ENCODE measurements around the gene STKLD1. TPM values are rescaled to one million over a fixed set of nuclear protein-coding genes. Genes with fewer than 3 reads are reported as not detected.
A peak's percentile ranks its signal among the peaks of the same experiment; 100 is the strongest.

STKLD1 gene
- total RNA-seq, 2 donors from 2014 or later = 0.90 TPM; not detected in 1

GRCh38 chr9:133355881-133356357, 20.2 kb upstream of the STKLD1 start:
- Histone ChIP-seq H3K27ac (peak overlapping the region; percentile 61 to 66), H3K4me1 (peaks cover 0 to 27% of the 10 kb centered on the region in 2 donors), H3K9me3 (no peaks in the 10 kb centered on the region), H3K36me3 (peaks cover 44% of the 10 kb centered on the region), H3K4me3 (peak overlapping the region; percentile 67 to 91), H3K27me3 (no peaks in the 10 kb centered on the region)
- no peak for TF ChIP-seq CTCF (IDR thresholded peaks at IDR 0.05)
- no peak for DNase-seq (ENCODE audit: low spot score)

DNA sequence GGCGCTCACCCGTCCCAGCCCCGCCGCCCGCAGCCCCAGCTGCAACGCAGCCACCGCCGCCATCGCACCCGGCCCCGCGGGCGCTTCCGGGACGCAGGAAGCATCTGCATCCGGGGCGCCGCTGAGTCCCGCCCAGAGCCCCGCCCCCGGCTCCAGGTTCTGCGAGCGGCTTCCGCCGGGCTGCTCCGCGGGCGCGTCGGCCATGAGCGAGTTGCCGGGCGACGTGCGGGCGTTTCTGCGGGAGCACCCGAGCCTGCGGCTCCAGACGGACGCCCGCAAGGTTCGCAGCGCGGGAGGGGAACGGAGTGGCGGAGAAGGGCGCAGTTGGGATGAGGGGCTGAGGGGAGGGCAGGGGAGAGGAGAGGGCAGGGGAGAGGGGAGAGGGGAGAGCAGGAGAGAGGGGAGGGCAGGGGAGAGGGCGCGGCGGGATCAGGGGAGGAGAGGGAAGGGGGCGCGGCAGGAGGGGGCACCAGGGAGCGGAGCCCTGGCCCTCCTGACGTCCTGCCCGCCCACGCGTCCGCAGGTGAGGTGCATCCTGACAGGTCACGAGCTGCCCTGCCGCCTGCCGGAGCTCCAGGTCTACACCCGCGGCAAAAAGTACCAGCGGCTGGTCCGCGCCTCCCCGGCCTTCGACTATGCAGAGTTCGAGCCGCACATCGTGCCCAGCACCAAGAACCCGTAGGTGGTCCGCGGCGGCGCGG, 19.6 kb upstream of the STKLD1 start, which contains the start of the genes SURF1 and SURF2:
TSS of gene SURF1 (minus strand) at position 97 of the 701 bp plus-strand sequence. CDS start at position 63, 34 bp downstream.
TSS of gene SURF2 (plus strand) at position 160 of the 701 bp plus-strand sequence. CDS start at position 203, 43 bp downstream.
- Histone ChIP-seq H3K4me3 (peak within 1 kb of the TSS; percentile 67 to 91), H3K36me3 (peaks cover 44% of the 10 kb centered on the region), H3K27me3 (no peaks in the 10 kb centered on the region), H3K4me1 (peaks cover 0 to 27% of the 10 kb centered on the region in 2 donors), H3K27ac (peak within 1 kb of the TSS; percentile 61 to 66), H3K9me3 (no peaks in the 10 kb centered on the region)
- TF ChIP-seq CTCF (IDR thresholded peaks at IDR 0.05) = no peak
- DNase-seq (ENCODE audit: low spot score) = peak; percentile 82

DNA sequence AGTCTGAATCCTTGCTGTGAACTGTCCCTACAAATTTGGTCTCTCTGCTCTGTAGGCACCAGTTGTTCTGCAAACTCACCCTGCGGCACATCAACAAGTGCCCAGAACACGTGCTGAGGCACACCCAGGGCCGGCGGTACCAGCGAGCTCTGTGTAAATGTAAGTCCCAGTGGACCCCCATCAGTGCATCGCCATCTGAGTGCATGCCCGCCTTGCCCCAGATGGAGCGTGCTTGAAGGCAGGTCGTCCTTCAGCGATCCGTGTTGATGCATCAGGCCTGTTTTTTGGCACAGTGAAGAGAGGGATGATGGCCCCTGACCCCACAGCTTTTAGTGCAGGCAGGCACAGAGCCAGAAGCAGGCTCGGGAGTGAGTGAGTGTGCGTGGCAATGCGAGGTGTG, 18.5 kb upstream of the STKLD1 start:
- peaks cover 43% of the 10 kb centered on the region for H3K36me3 ChIP-seq
- no peak for TF ChIP-seq CTCF (IDR thresholded peaks at IDR 0.05)
- DNase-seq (ENCODE audit: low spot score) = no peak

GRCh38 chr9:133359399-133360175, 16.6 kb upstream of the STKLD1 start:
- Histone ChIP-seq H3K27ac (no peak overlapping the region), H3K4me1 (peaks cover 0 to 27% of the 10 kb centered on the region in 2 donors), H3K27me3 (no peaks in the 10 kb centered on the region), H3K36me3 (peaks cover 54% of the 10 kb centered on the region), H3K4me3 (no peak overlapping the region), H3K9me3 (no peaks in the 10 kb centered on the region)
- peak in 1 of 2 donors; percentile 42 for TF ChIP-seq CTCF (IDR thresholded peaks at IDR 0.05)
- DNase-seq (ENCODE audit: low spot score) = no peak

More for the DNA sequence above, 18.5 kb upstream of the STKLD1 start:
- Histone ChIP-seq H3K27ac (no peak overlapping the region), H3K4me3 (no peak overlapping the region), H3K9me3 (no peaks in the 10 kb centered on the region), H3K4me1 (peaks cover 0 to 27% of the 10 kb centered on the region in 2 donors), H3K27me3 (no peaks in the 10 kb centered on the region)

DNA sequence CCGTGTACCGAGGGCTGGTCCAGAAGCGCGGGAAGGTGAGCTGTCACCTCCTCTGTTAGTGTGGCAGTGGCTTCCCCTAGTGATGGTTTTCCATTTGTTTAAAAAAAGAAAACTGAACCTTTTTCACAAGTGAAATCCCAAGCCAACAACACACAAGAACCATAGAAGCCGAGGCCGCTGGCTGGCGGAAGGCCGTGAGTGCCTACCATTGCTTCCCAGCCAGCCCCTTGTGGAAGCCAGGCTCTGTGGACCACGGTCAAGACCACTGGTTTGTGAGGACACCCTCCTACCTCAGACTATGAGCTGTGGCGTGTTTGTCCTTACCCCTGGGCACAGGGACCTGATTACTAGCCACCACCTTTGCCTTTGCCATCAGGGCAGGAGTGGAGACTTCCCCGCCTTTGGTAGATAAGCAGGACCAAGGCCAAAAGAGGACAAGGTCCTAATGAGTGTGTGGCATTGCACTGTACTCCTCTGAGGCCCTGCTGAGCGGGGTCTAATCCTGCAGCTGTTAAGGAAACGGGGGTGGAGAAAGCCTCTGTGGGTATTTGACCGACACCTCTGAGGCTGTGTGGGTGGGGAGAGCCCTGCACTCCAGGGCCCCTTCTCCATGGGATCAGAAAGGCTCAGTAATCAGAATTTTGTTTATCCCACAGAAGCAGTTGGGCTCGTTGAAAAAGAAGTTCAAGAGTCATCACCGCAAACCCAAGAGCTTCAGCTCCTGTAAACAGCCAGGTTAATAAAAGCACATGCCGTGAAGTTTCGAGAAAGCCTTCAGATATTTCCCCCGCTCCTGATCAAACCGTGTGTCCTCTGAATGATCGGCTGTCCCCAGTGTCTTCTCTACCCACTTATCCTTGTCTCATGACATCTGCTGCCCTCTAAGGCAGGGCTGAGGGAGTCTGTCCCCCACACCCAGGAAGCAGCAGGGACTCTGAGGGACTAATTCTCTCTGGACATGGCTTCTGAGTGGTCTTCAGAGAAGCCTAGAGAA, 15.5 kb upstream of the STKLD1 start:
- H3K36me3 ChIP-seq = peaks cover 65% of the 10 kb centered on the region
- H3K27me3 ChIP-seq = no peaks in the 10 kb centered on the region
- DNase-seq (ENCODE audit: low spot score) = no peak
- peaks cover 0 to 18% of the 10 kb centered on the region in 2 donors for H3K4me1 ChIP-seq
- no peaks in the 10 kb centered on the region for H3K9me3 ChIP-seq
- H3K27ac ChIP-seq = no peak overlapping the region
- no peak for TF ChIP-seq CTCF (IDR thresholded peaks at IDR 0.05)
- H3K4me3 ChIP-seq = no peak overlapping the region
